ENCODE data around the gene CD3G.

GRCh38 chr11:118306556-118306955 lies 37.6 kb upstream of the CD3G start:
- no peak for TF ChIP-seq EZH2 (IDR thresholded peaks at IDR 0.05; ENCODE audit: insufficient read depth, poor library complexity, severe bottlenecking)
- no peak for TF ChIP-seq EZH2phosphoT487 (IDR thresholded peaks at IDR 0.05; ENCODE audit: insufficient read depth, low read depth)

Measured in GM23248 (cell line).